HG02973 (cell line): ENCODE measurements around the gene PAQR9.

ENCODE experiments used
- ATAC-seq: cut with Tn5 transposase; IDR thresholded peaks from one replicate; pipeline ENCODE4 v1.9.1; 2021; ENCODE audit warnings: moderate library complexity; ENCODE audit not compliant: unreplicated experiment

The PAQR9 gene

DNA sequence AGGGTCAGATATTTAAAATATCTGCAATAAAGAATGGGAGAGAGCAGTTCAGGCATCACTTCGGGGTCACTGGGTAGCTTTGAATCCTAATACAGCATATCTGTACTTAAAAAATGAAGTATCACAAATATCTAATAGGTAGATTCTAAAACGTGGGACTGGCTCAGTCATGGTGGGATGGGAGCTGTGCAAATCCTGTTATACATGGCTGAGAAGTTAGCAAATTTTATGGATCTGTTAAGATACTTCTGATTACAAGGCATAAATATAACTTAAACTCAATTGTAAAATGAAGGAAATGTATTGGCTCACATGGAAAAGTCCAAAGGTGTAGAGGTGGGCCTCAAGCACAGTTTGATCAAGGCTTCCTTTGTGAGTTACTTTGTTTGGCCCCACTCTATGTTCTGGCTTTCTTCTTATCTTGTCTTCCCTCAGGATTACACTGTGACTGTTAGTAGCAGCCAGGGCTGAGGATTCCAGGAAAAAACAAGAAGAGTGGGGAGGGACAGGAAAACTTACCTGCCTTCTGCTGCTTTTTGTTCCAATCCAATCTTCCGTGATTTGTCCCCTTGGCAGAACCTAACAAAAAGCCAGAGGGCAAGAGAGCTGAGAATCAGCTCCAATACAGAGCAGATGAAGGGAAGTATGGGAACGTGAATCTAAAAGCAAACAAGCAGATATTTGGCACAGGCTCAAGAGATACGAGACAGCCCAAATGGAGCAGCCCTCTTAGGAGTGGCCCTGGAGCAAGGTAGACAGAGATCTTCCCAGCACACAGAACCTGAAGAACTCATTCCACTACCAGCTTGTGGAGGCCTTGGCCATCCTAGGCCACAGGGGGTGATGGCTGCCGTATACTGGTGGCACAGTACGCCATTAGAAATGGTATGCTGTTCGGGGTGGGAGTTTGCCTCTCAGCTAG lies 10.9 kb downstream of the PAQR9 start:
- no peak for ATAC-seq

DNA sequence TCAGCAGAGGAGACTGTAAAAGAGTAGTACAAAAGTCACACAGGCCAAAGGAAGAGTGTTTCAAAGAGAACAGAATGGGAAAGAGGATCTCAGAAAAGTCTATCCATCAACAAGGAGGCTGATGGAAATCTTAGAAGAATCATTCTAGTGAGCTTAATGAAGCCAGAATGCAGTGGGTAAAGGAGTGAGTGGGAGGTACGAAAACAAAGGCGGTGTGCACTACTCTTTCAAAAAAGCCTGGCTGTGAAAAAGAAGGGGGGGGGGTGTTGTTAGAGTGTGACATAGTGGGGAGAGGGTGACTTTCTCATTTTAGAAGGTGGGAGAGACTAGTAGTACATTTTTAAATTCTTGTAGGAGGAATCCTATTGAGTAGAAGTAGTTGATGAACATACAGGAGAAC lies 11.7 kb downstream of the PAQR9 start:
- no peak for ATAC-seq

DNA sequence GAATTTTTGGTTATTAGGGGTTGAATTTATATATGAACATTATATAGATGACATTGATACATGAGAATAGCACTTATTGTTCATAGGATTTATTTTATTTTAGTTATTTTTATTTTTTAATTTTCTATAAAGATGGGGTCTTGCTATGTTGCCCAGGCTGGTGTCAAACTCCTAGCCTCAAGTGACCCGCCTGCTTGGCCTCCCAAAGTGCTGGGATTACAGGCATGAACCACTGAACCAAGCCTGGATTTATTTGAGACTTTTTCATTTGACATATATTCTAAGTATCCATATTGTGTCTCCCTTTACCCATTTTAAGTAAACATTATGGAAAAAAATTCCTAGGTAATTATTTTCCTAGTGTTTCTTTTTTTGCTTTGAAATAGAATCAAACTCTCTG lies 12.5 kb downstream of the PAQR9 start:
- no peak for ATAC-seq

DNA sequence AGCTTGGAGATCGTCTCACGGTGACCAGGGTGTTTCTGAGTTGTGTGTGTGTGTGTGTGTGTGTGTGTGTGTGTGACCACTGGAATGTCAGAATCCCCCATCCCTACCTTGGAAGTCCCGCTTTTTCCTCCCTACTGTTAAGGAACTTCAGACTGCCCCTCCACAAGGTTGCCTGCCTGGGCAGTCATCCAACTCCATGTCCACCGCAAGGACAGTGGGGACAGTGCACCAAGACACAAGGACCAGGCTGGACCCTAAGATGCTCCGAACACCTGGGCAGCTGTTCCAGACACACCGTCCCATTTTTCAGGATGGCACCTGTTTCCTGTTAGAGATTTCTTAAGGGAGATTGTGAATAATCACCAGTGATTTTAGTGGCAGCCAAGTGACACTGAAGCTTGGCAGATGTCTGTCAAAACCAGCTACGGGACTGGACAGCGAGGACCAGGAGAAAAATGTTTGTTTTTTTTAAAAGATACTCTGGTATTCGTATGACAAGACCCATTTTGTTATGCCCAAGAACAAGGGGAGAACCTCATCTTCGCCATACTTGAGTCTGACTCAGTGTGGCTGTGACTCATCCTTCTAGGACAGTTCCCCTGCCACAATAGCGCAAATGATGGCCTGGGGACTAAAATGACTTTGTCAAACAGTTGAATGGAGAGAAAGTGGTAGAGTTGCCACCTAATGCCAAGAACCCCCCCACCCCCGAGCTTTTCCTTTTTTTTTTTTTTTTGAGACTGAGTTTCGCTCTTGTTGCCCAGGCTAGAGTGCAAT lies 15.5 kb downstream of the PAQR9 start:
- ATAC-seq, result no peak

DNA sequence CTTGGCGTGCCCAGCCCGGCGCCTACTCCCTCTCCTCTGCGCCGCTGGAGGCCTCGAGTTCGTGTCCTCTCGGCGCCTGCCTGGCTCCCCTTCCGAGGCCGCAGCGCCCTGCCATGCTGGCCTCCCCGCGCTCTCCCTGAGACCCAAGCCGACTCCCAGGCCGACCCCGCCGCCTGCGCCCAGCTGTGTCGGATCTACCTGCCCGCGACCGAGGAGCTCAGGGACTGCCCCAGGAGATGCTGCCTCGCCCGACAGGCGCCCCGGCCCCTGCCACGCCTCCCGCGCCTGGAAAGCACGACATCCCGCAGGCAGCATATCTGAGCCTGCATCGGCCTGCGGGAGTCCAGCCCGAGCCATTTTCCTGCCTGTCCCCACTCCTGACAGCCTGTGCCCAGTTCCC lies 16.1 kb downstream of the PAQR9 start:
- no peak for ATAC-seq

DNA sequence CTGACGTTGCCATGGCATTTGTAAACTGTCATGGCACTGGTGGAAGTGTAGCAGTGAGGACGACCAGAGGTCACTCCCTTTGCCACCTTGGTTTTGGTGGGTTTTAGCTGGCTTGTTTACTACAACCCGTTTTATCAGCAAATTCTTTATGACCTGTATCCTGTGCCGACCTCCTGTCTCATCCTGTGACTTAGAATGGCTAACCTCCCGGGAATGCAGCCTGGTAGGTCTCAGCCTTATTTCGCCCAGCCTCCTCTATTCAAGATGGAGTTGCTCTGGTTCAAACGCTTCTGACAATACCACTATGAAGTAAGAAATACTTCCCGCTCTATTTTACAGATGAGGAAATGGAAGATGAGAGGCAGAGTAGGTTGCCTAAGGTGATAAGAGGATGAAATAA lies 16.6 kb downstream of the PAQR9 start:
- ATAC-seq, result no peak

DNA sequence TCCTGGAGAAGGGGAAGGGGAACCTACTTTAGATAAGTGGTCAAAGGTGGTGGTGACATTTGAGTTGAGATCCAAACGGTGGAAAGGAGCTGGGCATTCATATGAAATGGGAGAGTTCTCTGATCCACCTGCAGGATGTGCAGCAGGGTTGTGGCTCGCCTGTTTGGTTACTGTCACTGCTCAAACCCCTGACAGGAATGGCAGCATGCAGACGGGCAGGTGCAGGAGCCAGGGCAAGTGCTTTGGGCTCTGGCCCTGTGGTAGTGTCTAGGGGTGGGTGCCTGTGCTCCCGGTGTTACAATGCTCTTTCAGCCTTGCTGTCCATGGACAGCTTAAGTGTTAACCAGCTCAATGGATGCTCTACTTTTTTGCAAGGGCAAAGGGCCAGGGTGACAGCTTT lies 18.5 kb downstream of the PAQR9 start:
- ATAC-seq, result no peak

DNA sequence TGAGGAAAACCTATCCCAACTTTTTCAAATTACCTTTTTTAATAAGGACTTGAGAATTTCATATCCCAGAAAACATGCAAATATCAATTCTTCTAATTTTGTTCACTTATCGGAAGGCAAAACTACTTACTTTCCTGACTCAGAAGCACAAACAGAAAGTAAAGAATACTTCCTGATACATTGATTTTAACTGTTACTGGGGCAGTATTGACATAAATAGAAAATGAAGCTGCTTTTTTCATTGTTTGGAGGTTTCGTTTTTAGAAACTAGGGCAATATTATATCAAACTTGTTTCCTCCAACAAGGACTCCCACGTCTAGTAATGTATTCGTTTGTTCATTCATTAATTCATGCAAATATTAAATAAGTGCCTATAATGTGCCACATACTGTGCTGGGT lies 19.1 kb downstream of the PAQR9 start:
- ATAC-seq, result no peak

DNA sequence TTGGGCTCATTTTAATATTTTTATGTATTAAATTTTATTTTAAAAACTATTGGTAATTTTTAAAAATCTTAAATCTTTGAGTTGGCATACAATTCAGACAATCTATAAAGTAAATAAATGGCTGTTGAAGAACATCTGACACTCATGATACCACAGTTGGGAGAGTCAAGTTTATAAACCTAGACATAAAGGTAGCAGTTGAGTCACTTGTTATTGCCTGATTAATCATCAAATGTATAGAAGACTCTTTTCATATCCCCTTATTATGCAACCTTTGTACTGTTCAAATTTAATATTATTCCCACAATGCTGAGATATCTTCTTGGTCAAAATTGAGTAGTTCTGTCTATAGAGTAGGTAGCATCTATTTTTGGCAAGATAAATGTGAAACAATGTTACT lies 19.6 kb downstream of the PAQR9 start:
- ATAC-seq, result no peak

DNA sequence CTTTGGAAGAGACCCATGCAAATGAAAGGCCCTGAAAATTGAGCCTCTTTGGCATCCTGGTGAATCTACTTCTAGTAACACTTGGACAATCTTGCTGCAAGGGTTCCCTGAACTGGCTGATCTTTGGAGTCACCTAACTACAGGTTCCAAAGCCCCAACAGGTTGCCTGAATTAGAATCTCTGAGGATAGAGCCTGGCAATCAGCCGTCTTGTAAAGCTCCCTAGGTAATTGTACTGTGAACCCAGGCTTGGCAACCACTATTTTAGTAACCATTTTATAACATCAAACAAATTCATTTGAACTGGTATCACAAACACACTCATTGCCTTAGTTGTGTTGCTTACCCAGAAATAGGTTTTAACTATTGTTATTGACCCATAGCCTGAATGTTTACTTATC lies 20.1 kb downstream of the PAQR9 start:
- no peak for ATAC-seq

DNA sequence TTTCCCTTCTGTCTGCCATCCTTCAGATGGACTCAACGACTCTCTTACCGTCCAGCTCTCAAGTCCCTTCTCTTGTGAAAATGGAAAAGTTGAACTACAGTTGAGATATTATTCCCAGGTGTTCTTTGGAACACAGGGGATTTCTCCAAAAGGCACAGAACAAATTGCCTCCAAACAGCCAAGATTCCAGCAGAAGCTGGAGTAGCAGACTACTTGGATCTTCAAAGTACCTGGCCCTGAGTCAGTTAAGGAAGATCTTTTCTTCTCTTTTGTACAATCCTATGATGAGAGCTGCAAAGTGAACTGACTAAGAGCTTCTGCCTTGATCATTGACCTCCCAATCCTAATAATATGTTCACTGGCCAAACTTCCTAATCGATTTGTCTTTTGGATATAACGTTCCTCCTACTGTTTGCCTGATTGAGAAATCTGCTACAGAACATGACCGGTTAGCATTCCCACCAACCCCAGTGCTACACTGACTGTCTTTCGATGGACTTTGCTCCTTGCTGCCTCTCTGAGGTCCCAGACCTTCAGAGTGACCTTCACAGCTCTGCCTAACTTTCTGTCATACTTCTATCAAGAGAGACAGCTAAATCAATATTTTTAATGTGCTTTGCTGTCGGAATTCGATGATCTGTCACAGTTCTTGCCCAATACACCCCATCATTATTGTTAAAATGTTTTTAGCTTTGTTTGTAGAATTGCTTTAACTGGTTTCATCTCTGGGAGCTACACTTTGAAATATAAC lies 21.9 kb downstream of the PAQR9 start:
- no peak for ATAC-seq

DNA sequence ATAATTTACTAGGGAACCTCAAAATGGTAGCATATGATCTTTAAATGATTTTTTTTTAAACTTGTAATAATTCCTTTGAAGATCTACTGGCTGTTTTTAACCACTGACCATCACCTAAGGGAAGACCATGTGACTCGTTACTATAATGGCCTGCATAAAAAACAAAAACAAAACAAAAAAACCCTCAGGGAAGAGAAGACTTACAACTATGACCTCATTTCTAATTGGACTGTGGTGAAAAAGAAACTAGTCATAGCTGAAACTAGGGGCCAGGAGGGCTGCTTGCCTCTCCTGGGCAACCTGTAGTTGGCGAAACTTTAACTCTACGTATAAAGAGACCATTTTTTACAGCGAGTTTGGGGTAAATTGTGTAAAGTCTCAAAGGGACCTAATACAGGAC lies 23.0 kb downstream of the PAQR9 start:
- no peak for ATAC-seq

DNA sequence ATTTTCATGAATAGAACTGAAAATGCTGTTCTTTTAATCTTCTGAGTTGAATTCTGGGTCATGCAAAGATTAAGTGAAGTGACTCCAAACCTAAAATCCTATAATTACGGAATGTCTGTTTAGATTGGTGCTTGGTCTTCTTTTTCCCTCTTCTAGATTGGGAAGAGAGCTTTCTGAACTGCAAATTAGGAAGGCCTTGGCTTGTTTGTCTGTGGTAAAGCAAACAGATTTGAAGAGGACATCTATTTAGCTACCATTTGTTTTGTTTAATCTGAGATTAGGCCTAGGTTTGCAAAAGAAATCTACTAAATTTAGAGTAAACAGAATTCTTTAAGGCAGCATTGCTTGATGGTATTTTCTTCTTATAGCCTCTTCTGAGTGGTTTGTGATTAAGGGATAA lies 23.5 kb downstream of the PAQR9 start:
- ATAC-seq, result no peak

DNA sequence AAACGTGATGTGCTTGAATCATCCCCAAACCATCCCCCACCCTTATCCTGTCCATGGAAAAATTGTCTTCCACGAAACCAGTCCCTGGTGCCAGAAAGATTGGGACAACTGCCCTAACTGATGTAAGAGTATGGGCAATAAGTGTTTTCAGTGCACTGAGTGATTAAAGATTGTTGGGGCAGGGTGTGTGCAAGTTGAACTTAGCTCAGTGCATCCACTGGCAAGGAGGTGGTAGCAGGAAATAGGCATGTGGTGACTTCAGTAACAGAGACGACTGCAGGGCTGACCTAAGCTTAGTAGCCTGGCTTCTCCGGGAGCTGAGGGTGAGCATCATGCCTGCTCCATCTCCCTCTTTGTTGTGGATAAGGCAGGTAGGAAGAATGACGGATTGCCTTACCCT lies 27.5 kb downstream of the PAQR9 start:
- ATAC-seq, result no peak

DNA sequence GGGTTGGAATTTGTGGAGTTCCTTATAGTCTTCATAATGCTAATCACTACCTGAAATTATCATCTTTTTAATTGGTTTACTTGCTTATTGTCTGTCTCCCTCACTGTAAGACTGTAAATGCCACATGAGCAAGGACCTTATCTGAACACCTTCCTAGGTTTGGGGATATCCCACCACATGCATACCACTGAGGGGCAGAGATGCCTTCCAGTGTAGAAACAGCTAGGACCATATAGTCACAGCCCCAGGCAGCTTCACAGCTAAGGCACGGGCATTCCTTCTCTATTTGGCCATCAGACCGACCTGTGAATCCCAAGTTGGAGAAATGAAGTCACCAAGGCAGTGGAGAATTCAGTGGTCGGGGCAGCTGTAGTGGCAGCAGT lies 28.6 kb downstream of the PAQR9 start:
- no peak for ATAC-seq

DNA sequence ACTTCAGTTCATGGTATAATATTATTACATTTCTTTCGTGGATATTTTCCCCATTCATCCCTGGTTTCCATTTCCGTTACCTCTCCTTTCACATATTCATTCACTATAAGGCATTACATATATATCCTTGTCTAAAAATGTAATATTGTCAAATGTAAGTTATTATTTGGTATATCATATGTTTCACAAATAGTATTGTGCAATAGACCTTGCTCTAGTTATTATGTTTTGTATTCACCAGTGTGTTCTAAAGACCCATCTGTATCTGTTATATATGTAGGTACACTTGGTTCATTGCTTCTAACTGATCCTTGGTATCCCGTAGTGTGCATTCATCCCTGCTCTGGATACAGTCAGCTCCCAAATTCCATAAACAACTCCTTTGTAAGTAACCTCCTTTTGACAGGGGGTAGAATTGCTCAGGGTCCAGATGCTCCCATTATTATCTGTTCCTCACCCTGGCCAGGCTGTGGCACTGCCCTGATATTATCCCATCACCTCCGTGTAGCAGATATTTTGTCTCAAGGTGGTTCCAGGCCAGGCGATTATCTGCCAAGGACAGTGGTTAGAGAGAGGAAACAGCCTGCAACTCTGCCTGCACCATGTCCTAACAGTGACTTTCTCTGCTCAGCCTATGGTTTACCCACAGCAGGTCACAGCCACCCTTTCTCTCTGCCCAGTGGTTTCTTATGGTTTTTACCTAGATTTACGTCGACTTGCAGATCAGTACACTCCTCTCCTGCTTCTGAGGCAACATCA lies 29.2 kb downstream of the PAQR9 start:
- ATAC-seq, result no peak

DNA sequence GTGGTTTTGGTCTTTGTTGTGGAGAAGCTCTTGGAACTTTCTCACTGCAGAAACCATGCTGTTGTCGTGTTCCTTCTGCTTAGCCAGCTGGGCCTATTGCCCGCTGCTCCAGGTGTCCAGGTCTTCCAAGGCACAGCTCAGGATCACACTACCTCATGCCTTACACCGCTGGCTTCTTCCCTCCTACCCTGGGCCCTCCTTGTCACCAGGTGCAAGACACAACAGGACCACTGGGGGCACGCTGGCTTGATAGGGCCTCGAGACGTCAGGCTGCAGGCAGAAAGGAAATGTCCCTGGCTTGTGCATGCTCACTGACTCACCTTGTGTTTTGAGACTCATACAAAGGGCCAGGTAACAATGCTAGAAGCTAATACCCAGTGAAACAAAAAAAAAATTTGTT lies 32.3 kb downstream of the PAQR9 start:
- peak; percentile 97 for ATAC-seq

DNA sequence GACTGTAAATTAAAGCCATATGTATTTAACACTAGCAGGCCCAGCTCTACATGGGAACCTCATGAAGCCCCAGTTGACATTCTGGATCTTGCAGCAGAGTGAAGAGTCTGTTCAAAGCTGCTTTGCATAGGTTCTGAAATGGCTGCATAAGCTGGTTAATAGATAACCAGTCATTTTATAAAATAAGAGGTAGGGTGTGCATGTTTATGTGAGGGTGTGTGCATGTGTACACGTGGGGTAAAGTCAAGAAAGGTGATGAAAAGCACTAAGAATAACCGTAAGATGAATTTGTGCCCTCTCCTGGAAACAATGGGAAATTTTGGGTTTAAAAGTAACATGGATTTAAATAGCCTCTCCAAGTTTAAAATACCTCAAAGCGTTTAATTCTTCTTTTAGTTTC lies 33.0 kb downstream of the PAQR9 start:
- no peak for ATAC-seq

DNA sequence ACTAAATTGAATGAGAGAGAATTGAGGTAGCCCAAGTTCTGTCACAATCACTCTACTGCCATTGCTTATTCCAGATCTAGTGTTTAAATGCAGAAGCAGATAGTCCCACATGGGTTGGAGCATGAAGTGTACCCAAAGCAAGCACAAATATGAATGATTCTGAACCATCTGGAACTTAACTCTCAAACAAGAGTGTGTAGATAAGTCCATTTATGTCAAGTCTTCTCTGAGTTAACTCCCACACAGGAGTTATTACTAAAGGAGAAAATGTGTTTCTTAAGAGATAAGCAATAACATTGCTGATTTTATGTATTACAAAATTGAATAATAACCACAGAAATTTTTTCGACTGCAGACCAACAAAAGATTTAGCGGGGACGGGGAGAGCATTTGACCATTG lies 33.6 kb downstream of the PAQR9 start:
- no peak for ATAC-seq

DNA sequence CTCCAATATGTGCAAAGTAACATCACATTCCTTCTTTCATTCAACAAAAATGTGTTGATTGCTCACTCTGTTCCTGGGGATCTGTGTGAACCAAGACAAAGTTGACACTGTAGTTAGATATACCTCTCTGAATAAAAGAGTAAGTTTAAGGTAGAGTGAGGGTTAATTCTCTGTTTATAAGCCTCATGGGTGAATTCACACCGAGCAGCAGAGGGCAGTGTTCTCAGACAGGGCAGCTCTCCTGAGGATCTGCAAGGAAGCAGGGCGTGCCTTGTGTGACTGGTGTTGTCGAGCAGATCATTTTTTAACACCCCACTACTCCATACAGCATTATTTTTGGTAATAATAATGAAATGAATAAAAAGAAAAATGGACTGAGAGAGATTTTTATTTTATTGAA lies 34.4 kb downstream of the PAQR9 start:
- no peak for ATAC-seq

DNA sequence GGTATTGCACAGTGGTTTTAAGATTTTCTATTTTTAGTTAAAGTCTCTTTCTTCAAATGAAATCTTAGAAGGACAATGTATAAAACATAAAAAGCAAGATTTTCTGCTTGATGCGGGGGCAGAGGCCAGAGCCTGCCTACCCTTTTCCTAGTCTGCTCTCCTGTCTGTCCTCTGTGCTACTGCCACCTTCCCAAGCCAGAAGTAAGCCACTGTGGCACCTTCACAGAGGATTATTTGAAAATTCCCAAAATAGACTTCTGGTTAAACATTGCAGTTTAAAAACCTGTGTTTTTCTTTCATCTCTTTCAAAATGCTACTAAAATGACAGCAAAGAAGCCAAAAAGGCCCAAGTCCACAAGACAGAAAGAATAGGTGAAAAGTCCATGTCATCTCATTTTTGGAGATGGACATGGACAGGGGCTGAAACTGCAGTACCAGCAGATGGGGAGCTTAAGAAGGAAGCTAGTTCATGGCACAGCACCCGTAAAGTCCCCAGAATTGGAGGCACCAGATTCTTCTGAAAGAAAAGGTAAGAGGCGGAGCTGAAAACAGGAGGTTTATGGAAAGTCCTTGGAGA lies 37.0 kb downstream of the PAQR9 start:
- ATAC-seq, result no peak
